Breast epithelium (tissue), 4 donors: ENCODE results near the gene TIFAB. TPM values are rescaled to one million over a fixed set of nuclear protein-coding genes. Genes with fewer than 3 reads are reported as not detected.

Experiments
- DNase-seq, 2 donors: peaks; one replicate each; pipeline ENCODE4 v3.0.0-alpha.2; 2019; ENCODE audit warnings: low spot score in 2 of 2
- H3K27ac ChIP-seq, 2 donors: fragments of 200-600 bp; sonication (generic) in 1 of 2; one replicate each; pipeline ENCODE4 v1.5.1; 2016 to 2019; ENCODE audit warnings: mild to moderate bottlenecking in 1 of 2
- H3K27me3 ChIP-seq, 2 donors: fragments of 200-600 bp; sonication (generic) in 1 of 2; one replicate each; pipeline versions ENCODE4 v1.5.1 to v1.6.0; 2017 to 2019; ENCODE audit warnings: control low read depth in 1 of 2, mild to moderate bottlenecking in 1 of 2
- H3K36me3 ChIP-seq: fragments of 200-600 bp; one replicate; pipeline ENCODE4 v1.5.1; 2019
- H3K4me1 ChIP-seq, 2 donors: fragments of 200-600 bp; sonication (generic); one replicate each; pipeline ENCODE4 v1.5.1; 2016 to 2019; ENCODE audit warnings: control low read depth in 1 of 2
- H3K4me3 ChIP-seq, 3 donors: fragments of 200-600 bp; sonication (generic); 1 replicate in 2 of 3; 2 replicates in 1 of 3; pipeline ENCODE4 v1.5.1; 2016 to 2019; ENCODE audit warnings: mild to moderate bottlenecking in 3 of 3, moderate library complexity in 2 of 3
- H3K9me3 ChIP-seq, 2 donors: fragments of 200-600 bp; sonication (generic) in 1 of 2; one replicate each; pipeline ENCODE4 v1.5.1; 2016 to 2019; ENCODE audit warnings: control low read depth in 1 of 2
- CTCF ChIP-seq, 3 donors: fragments of 450-650 bp; IDR thresholded peaks; one replicate each; pipeline ENCODE4 v1.5.1; 2016 to 2017; ENCODE audit warnings: antibody characterized with exemption in 3 of 3, mild to moderate bottlenecking in 3 of 3, moderate library complexity in 3 of 3
- POLR2A ChIP-seq: fragments of 450-650 bp; IDR thresholded peaks from one replicate; pipeline ENCODE4 v1.6.1; 2016; ENCODE audit warnings: antibody characterized with exemption, mild to moderate bottlenecking, moderate library complexity
- POLR2AphosphoS5 ChIP-seq, 3 donors: sonication (generic); formaldehyde crosslinking; IDR thresholded peaks; one replicate each; pipeline ENCODE4 v1.6.1; 2017; ENCODE audit warnings: antibody characterized with exemption in 3 of 3
- intact Hi-C: fragments of 100-400 bp; cut with DNase I; formaldehyde crosslinking; loops from one replicate; pipeline ENCODE4 v1.15.1; 2023; ENCODE audit warnings: low total_unique reads
- total RNA-seq, 3 donors: library from RNA; depleted of rRNA; stranded (reverse); fragments of >200 nt; gene quantifications; one replicate each; pipeline ENCODE4 v1.1.0, GENCODE V29; 2016

Gene TIFAB
- total RNA-seq, 3 donors from 2014 or later: not detected

- intact Hi-C loops: loop anchor here (10.0 kb wide), 1 partner anchor 88 kb away; no protein-coding TSS in a partner anchor
- H3K27me3 ChIP-seq: peaks cover 0 to 22% of the 10 kb centered on the region in 2 donors
- no peaks in the 10 kb centered on the region for H3K4me1 ChIP-seq
- H3K9me3 ChIP-seq: no peaks in the 10 kb centered on the region
- peak; percentile 45 to 80 for DNase-seq
- TF ChIP-seq POLR2A (no peak), CTCF (IDR thresholded peaks at IDR 0.05) (peak; percentile 47 to 82 (median 76)), POLR2AphosphoS5 (IDR thresholded peaks at IDR 0.05) (no peak)
- peak overlapping the region in 1 of 3 donors; percentile 26 for H3K4me3 ChIP-seq
- H3K27ac ChIP-seq: no peak overlapping the region
- no peaks in the 10 kb centered on the region for H3K36me3 ChIP-seq
Observed at GRCh38 chr5:135466178-135467050, 14.3 kb upstream of the TIFAB start.

- no peak overlapping the region for H3K4me3 ChIP-seq
- TF ChIP-seq POLR2A (no peak), CTCF (IDR thresholded peaks at IDR 0.05) (no peak), POLR2AphosphoS5 (IDR thresholded peaks at IDR 0.05) (no peak)
- H3K36me3 ChIP-seq: no peaks in the 10 kb centered on the region
- no peak overlapping the region for H3K27ac ChIP-seq
- no peaks in the 10 kb centered on the region for H3K9me3 ChIP-seq
- peak in 1 of 2 donors; percentile 20 for DNase-seq
- intact Hi-C loops: loop anchor here (10.0 kb wide), 1 partner anchor 89 kb away; no protein-coding TSS in a partner anchor
- H3K27me3 ChIP-seq: peaks cover 0 to 22% of the 10 kb centered on the region in 2 donors
- no peaks in the 10 kb centered on the region for H3K4me1 ChIP-seq
Observed at GRCh38 chr5:135465391-135466122, 13.4 kb upstream of the TIFAB start.

- Histone ChIP-seq H3K36me3 (no peaks in the 10 kb centered on the region), H3K4me1 (no peaks in the 10 kb centered on the region), H3K9me3 (no peaks in the 10 kb centered on the region), H3K4me3 (no peak overlapping the region), H3K27ac (no peak overlapping the region), H3K27me3 (peaks cover 0 to 7% of the 10 kb centered on the region in 2 donors)
- DNase-seq: no peak
- intact Hi-C loops: loop anchor here (10.0 kb wide), 1 partner anchor 92 kb away; no protein-coding TSS in a partner anchor
- TF ChIP-seq POLR2A (no peak), CTCF (IDR thresholded peaks at IDR 0.05) (peak in 1 of 3 donors; percentile 17)
Observed at GRCh38 chr5:135462304-135462703, 10.2 kb upstream of the TIFAB start.

GRCh38 chr5:135461481-135462151 is 9.5 kb upstream of the TIFAB start:
- intact Hi-C loops: loop anchor here (10.0 kb wide), 1 partner anchor 93 kb away; no protein-coding TSS in a partner anchor
- Histone ChIP-seq H3K9me3 (no peaks in the 10 kb centered on the region), H3K4me3 (no peak overlapping the region), H3K36me3 (no peaks in the 10 kb centered on the region), H3K27me3 (peaks cover 0 to 7% of the 10 kb centered on the region in 2 donors), H3K4me1 (no peaks in the 10 kb centered on the region), H3K27ac (no peak overlapping the region)
- TF ChIP-seq CTCF (IDR thresholded peaks at IDR 0.05) (no peak), POLR2AphosphoS5 (IDR thresholded peaks at IDR 0.05) (no peak)
- DNase-seq: no peak
